Measurements from ENCODE around the gene SUPT5H.

SUPT5H gene

GRCh38 chr19:39506598-39506943, 61.2 kb downstream of the SUPT5H start:
- no peak for DNase-seq (ENCODE audit: low spot score in 2 of 2)
- no peaks in the 10 kb centered on the region for H3K9me3 Mint-ChIP-seq
- peaks cover 7% of the 10 kb centered on the region for H3K36me3 Mint-ChIP-seq
- H3K4me1 Mint-ChIP-seq: peaks cover 39% of the 10 kb centered on the region
- no peak overlapping the region for H3K27ac Mint-ChIP-seq
- no peak for ATAC-seq
- peak overlapping the region; percentile 73 for H3K4me3 Mint-ChIP-seq

GRCh38 chr19:39506944-39507714, 61.7 kb downstream of the SUPT5H start:
- ATAC-seq: peak; percentile 79
- no peaks in the 10 kb centered on the region for H3K9me3 Mint-ChIP-seq

GRCh38 chr19:39507715-39508364, 62.5 kb downstream of the SUPT5H start:
- Mint-ChIP-seq H3K27ac (no peak overlapping the region), H3K4me1 (peaks cover 39% of the 10 kb centered on the region), H3K4me3 (peak overlapping the region; percentile 73), H3K36me3 (peaks cover 7% of the 10 kb centered on the region), H3K9me3 (no peaks in the 10 kb centered on the region)
- DNase-seq (ENCODE audit: low spot score in 2 of 2): no peak
- ATAC-seq: no peak

More at GRCh38 chr19:39506944-39507714, 61.7 kb downstream of the SUPT5H start:
- DNase-seq (ENCODE audit: low spot score in 2 of 2): peak; percentile 40 to 76
- peaks cover 39% of the 10 kb centered on the region for H3K4me1 Mint-ChIP-seq
- peaks cover 7% of the 10 kb centered on the region for H3K36me3 Mint-ChIP-seq
- H3K27ac Mint-ChIP-seq: no peak overlapping the region
- H3K4me3 Mint-ChIP-seq: peak overlapping the region; percentile 73

GRCh38 chr19:39508629-39509028, 63.2 kb downstream of the SUPT5H start:
- peaks cover 32% of the 10 kb centered on the region for H3K4me1 Mint-ChIP-seq
- no peak for ATAC-seq

GRCh38 chr19:39509233-39509632, 63.9 kb downstream of the SUPT5H start:
- H3K9me3 Mint-ChIP-seq: no peaks in the 10 kb centered on the region
- ATAC-seq (no peak), DNase-seq (ENCODE audit: low spot score in 2 of 2) (no peak)
- no peak overlapping the region for H3K4me3 Mint-ChIP-seq
- no peaks in the 10 kb centered on the region for H3K36me3 Mint-ChIP-seq
- H3K4me1 Mint-ChIP-seq: peaks cover 26% of the 10 kb centered on the region
- no peak overlapping the region for H3K27ac Mint-ChIP-seq

More at GRCh38 chr19:39508629-39509028, 63.2 kb downstream of the SUPT5H start:
- H3K27ac Mint-ChIP-seq: no peak overlapping the region
- H3K4me3 Mint-ChIP-seq: no peak overlapping the region
- H3K9me3 Mint-ChIP-seq: no peaks in the 10 kb centered on the region
- H3K36me3 Mint-ChIP-seq: peaks cover under 1% of the 10 kb centered on the region
- no peak for DNase-seq (ENCODE audit: low spot score in 2 of 2)

GRCh38 chr19:39512988-39513387, 67.6 kb downstream of the SUPT5H start:
- ATAC-seq (no peak), DNase-seq (ENCODE audit: low spot score in 2 of 2) (no peak)
- Mint-ChIP-seq H3K9me3 (no peaks in the 10 kb centered on the region), H3K4me3 (no peak overlapping the region), H3K36me3 (no peaks in the 10 kb centered on the region), H3K27ac (no peak overlapping the region), H3K4me1 (peaks cover 21% of the 10 kb centered on the region)

- H3K4me3 Mint-ChIP-seq: peak within 1 kb of the TSS; percentile 63
- ATAC-seq (peak; percentile 52), DNase-seq (ENCODE audit: low spot score in 2 of 2) (no peak)
- no peaks in the 10 kb centered on the region for H3K9me3 Mint-ChIP-seq
- H3K4me1 Mint-ChIP-seq: peaks cover 19% of the 10 kb centered on the region
- no peaks in the 10 kb centered on the region for H3K36me3 Mint-ChIP-seq
- peak within 1 kb of the TSS; percentile 62 for H3K27ac Mint-ChIP-seq
These were observed 69.6 kb downstream of the SUPT5H start, which contains the start of gene SELENOV for GRCh38 chr19:39514840-39515550. SELENOV (plus strand) TSS chr19:39515139; CDS start chr19:39515213, 74 bp downstream.

- H3K9me3 Mint-ChIP-seq: no peaks in the 10 kb centered on the region
- no peak for DNase-seq (ENCODE audit: low spot score in 2 of 2)
- peak overlapping the region; percentile 62 for H3K27ac Mint-ChIP-seq
- ATAC-seq: peak; percentile 34
- no peaks in the 10 kb centered on the region for H3K36me3 Mint-ChIP-seq
- peak overlapping the region; percentile 63 for H3K4me3 Mint-ChIP-seq
- H3K4me1 Mint-ChIP-seq: peaks cover 19% of the 10 kb centered on the region
These were observed 70.3 kb downstream of the SUPT5H start for GRCh38 chr19:39515551-39516191.

GRCh38 chr19:39516270-39516669, 70.9 kb downstream of the SUPT5H start:
- peaks cover 19% of the 10 kb centered on the region for H3K4me1 Mint-ChIP-seq
- peak overlapping the region; percentile 63 for H3K4me3 Mint-ChIP-seq
- ATAC-seq (peak; percentile 17), DNase-seq (ENCODE audit: low spot score in 2 of 2) (no peak)
- peak overlapping the region; percentile 62 for H3K27ac Mint-ChIP-seq
- H3K9me3 Mint-ChIP-seq: no peaks in the 10 kb centered on the region
- no peaks in the 10 kb centered on the region for H3K36me3 Mint-ChIP-seq

- no peak for ATAC-seq
- DNase-seq (ENCODE audit: low spot score in 2 of 2): no peak
- H3K4me1 Mint-ChIP-seq: peaks cover 19% of the 10 kb centered on the region
- H3K36me3 Mint-ChIP-seq: no peaks in the 10 kb centered on the region
- no peak overlapping the region for H3K4me3 Mint-ChIP-seq
- no peaks in the 10 kb centered on the region for H3K9me3 Mint-ChIP-seq
- H3K27ac Mint-ChIP-seq: no peak overlapping the region
These were observed 72.0 kb downstream of the SUPT5H start for GRCh38 chr19:39517432-39517831.

GRCh38 chr19:39518458-39518857, 73.1 kb downstream of the SUPT5H start:
- no peak for DNase-seq (ENCODE audit: low spot score in 2 of 2)
- Mint-ChIP-seq H3K4me1 (peaks cover 19% of the 10 kb centered on the region), H3K9me3 (no peaks in the 10 kb centered on the region), H3K27ac (no peak overlapping the region), H3K36me3 (no peaks in the 10 kb centered on the region), H3K4me3 (no peak overlapping the region)
- no peak for ATAC-seq

- H3K9me3 Mint-ChIP-seq: no peaks in the 10 kb centered on the region
- ATAC-seq (no peak), DNase-seq (ENCODE audit: low spot score in 2 of 2) (no peak)
- H3K36me3 Mint-ChIP-seq: no peaks in the 10 kb centered on the region
- peaks cover 19% of the 10 kb centered on the region for H3K4me1 Mint-ChIP-seq
- no peak overlapping the region for H3K27ac Mint-ChIP-seq
- H3K4me3 Mint-ChIP-seq: no peak overlapping the region
These were observed 73.6 kb downstream of the SUPT5H start for GRCh38 chr19:39518975-39519374.

GRCh38 chr19:39520541-39521484, 75.4 kb downstream of the SUPT5H start:
- ATAC-seq (no peak), DNase-seq (ENCODE audit: low spot score in 2 of 2) (no peak)
- H3K27ac Mint-ChIP-seq: no peak overlapping the region
- H3K36me3 Mint-ChIP-seq: no peaks in the 10 kb centered on the region
- no peaks in the 10 kb centered on the region for H3K9me3 Mint-ChIP-seq
- H3K4me3 Mint-ChIP-seq: no peak overlapping the region
- H3K4me1 Mint-ChIP-seq: peaks cover 8% of the 10 kb centered on the region

GRCh38 chr19:39524495-39524894, 79.1 kb downstream of the SUPT5H start:
- no peaks in the 10 kb centered on the region for H3K4me1 Mint-ChIP-seq
- H3K4me3 Mint-ChIP-seq: no peak overlapping the region
- H3K27ac Mint-ChIP-seq: no peak overlapping the region
- DNase-seq (ENCODE audit: low spot score in 2 of 2) (no peak), ATAC-seq (no peak)
- H3K36me3 Mint-ChIP-seq: peaks cover 17% of the 10 kb centered on the region
- H3K9me3 Mint-ChIP-seq: no peaks in the 10 kb centered on the region
